ENCODE measurements around the gene DIPK1C. TPM values are rescaled to one million over a fixed set of nuclear protein-coding genes. Genes with fewer than 3 reads are reported as not detected.

Gene DIPK1C
- total RNA-seq, 2 experiments from 2014 or later, result not detected

DNA sequence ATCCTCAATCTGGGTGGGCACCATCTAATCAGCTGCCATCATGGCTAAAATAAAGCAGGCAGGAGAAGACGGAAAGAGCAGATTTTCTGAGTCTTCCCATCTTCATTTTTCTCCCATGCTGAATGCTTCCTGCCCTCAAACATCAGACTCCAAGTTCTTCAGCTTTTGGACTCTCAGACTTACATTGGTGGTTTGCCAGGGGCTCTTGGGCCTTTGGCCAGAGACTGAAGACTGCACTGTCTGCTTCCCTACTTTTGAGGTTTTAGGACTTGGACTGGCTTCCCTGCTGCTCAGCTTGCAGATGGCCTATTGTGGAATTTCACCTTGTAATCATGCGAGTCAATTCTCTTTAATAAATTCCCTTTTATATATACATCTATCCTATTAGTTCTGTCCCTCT, 36.6 kb downstream of the DIPK1C start:
- Mint-ChIP-seq H3K27me3 (peaks cover 13% of the 10 kb centered on the region), H3K36me3 (ENCODE audit: low read depth) (no peaks in the 10 kb centered on the region), H3K4me3 (no peak overlapping the region), H3K4me1 (no peaks in the 10 kb centered on the region), H3K9me3 (peaks cover 2% of the 10 kb centered on the region), H3K27ac (no peak overlapping the region)
- POLR2A ChIA-PET, result no interaction called here
- DNase-seq, result no peak
- CTCF ChIA-PET, result no interaction called here

DNA sequence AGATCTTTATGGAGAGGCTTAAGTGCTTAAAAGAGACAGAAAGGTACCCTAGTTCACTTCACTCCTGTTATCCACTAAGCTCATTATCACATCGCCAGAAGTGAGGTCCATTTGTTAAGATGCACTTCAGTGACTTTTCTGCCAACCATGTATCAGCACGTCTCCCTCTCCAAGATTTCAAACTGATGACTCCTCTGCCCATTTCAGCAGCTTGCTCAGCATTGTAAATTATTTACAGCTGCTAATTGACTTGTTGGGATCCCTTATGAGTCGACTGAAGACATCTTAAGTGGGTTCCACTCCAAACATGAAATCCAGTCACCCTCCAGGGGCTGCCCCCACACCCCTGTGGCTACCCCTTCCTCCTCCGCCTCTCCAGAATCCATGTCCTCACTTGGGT, 37.3 kb downstream of the DIPK1C start:
- Mint-ChIP-seq H3K4me3 (no peak overlapping the region), H3K36me3 (ENCODE audit: low read depth) (no peaks in the 10 kb centered on the region), H3K4me1 (no peaks in the 10 kb centered on the region), H3K27me3 (peaks cover 13% of the 10 kb centered on the region), H3K27ac (no peak overlapping the region), H3K9me3 (peaks cover 2% of the 10 kb centered on the region)
- no peak for DNase-seq
- ChIA-PET CTCF (interaction anchor here (0.9 kb wide), 1 partner anchor 53 kb away, joined by 3 read pairs; no protein-coding TSS in a partner anchor), POLR2A (no interaction called here)

GRCh38 chr18:74418023-74418422, 39.1 kb downstream of the DIPK1C start:
- CTCF ChIA-PET, result interaction anchor here (1.0 kb wide), 1 partner anchor 8 kb away, joined by 6 read pairs; no protein-coding TSS in a partner anchor

DNA sequence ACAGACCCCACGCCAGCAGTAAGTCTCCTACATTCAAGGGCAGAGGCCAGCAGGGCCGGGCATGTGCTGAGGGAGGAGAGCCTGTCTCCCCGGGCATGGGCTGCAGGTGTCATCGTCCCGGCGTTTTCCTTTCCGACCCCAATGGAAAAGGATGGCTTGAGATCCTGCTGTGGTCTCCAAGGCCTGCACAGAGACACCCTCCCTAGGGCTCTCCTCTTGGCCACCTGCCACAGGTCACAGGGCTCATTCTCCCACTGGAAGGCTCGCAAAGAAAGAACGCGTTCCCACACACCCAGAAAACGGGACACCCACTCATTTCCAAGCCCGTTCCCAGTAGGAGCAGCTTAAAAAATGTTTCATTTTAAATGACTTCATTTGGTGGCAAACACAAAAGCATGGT, 41.0 kb downstream of the DIPK1C start:
- no peaks in the 10 kb centered on the region for H3K9me3 Mint-ChIP-seq
- no peaks in the 10 kb centered on the region for H3K36me3 Mint-ChIP-seq (ENCODE audit: low read depth)
- DNase-seq, result no peak
- H3K27ac Mint-ChIP-seq, result no peak overlapping the region
- POLR2A ChIA-PET, result no interaction called here
- H3K4me3 Mint-ChIP-seq, result no peak overlapping the region
- H3K4me1 Mint-ChIP-seq, result peaks cover 7% of the 10 kb centered on the region
- CTCF ChIA-PET, result interaction anchor here (1.1 to 1.2 kb wide), 2 partner anchors 19 to 42 kb away, joined by 3 read pairs; no protein-coding TSS in a partner anchor
- peaks cover 13% of the 10 kb centered on the region for H3K27me3 Mint-ChIP-seq

More at GRCh38 chr18:74418023-74418422, 39.1 kb downstream of the DIPK1C start:
- Mint-ChIP-seq H3K36me3 (ENCODE audit: low read depth) (no peaks in the 10 kb centered on the region), H3K4me1 (no peaks in the 10 kb centered on the region), H3K9me3 (no peaks in the 10 kb centered on the region), H3K4me3 (no peak overlapping the region), H3K27ac (no peak overlapping the region), H3K27me3 (peaks cover 13% of the 10 kb centered on the region)
- no peak for DNase-seq
- POLR2A ChIA-PET, result no interaction called here

- H3K4me3 Mint-ChIP-seq, result no peak overlapping the region
- ChIA-PET POLR2A (no interaction called here), CTCF (interaction anchor here (1.1 kb wide), 1 partner anchor 18 kb away, joined by 3 read pairs; no protein-coding TSS in a partner anchor)
- peaks cover 11% of the 10 kb centered on the region for H3K27me3 Mint-ChIP-seq
- no peaks in the 10 kb centered on the region for H3K36me3 Mint-ChIP-seq (ENCODE audit: low read depth)
- no peak overlapping the region for H3K27ac Mint-ChIP-seq
- H3K4me1 Mint-ChIP-seq, result peaks cover 14% of the 10 kb centered on the region
- no peak for DNase-seq
- H3K9me3 Mint-ChIP-seq, result no peaks in the 10 kb centered on the region
Observed at GRCh38 chr18:74414953-74415515, 42.1 kb downstream of the DIPK1C start.

DNA sequence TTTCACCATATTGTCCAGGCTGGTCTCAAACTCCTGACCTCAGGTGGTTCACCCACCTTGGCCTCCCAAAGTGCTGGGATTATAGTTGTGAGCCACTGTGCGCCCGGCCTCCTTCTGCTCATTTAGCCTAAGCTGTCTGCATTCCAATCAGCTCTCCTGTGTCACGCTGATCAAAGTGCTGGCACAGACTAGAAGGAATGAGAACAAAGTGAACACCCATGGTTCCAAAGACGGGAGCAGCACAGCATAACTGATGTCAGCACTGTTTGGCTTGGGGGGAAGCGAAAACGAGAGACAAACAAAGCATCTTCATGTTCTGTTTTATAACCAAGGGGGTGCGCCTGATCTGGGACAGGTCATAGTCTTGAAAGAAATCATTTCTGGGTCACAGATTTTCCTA, 43.3 kb downstream of the DIPK1C start:
- Mint-ChIP-seq H3K27ac (no peak overlapping the region), H3K9me3 (peaks cover 1% of the 10 kb centered on the region), H3K4me3 (no peak overlapping the region), H3K27me3 (peaks cover 10% of the 10 kb centered on the region), H3K36me3 (ENCODE audit: low read depth) (peaks cover 1% of the 10 kb centered on the region), H3K4me1 (peaks cover 17% of the 10 kb centered on the region)
- DNase-seq, result no peak
- ChIA-PET POLR2A (no interaction called here), CTCF (no interaction called here)

DNA sequence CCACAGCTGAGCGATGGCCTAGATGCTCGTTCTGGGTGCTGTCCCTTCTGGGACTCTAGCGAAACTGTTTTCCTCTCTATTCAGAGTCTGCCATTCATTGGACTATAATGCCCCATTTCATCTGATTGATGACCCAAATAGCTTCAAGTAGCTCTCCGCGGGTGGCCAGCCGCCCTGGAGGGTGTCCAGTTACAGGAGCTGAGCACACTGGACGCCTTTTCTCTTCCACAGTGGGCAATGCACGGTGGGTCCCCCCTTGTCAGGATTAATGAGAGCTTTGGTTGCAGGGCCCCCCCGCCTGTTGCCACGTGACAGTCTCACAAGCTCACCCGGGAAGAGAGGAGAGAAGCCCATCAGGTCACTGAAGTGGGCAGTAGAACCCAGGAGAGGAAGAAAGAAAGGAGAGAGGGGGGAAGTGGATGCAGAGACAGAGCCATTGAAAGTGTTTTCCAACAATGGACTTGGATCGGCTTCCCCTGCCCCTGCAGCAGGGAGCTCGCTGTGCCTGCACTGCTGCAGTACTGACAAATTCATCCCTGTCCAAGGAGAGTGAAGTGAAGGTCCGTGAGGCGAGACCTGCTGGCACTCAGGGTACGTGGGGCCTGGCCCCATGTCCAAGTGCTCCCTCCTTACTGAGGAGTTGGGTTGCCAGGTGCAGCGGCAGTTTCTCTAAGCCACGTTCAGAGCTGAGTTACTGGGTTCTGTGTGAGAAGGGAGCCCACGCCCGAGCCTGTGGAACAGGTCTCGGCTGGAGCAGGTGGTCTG, 44.8 kb downstream of the DIPK1C start:
- Mint-ChIP-seq H3K9me3 (peaks cover 3% of the 10 kb centered on the region), H3K36me3 (ENCODE audit: low read depth) (peaks cover 5% of the 10 kb centered on the region), H3K27ac (no peak overlapping the region), H3K27me3 (peaks cover 7% of the 10 kb centered on the region), H3K4me3 (no peak overlapping the region), H3K4me1 (peaks cover 32% of the 10 kb centered on the region)
- DNase-seq, result no peak
- POLR2A ChIA-PET, result no interaction called here
- CTCF ChIA-PET, result interaction anchor here (1.1 kb wide), 1 partner anchor 38 kb away, joined by 4 read pairs; no protein-coding TSS in a partner anchor

DNA sequence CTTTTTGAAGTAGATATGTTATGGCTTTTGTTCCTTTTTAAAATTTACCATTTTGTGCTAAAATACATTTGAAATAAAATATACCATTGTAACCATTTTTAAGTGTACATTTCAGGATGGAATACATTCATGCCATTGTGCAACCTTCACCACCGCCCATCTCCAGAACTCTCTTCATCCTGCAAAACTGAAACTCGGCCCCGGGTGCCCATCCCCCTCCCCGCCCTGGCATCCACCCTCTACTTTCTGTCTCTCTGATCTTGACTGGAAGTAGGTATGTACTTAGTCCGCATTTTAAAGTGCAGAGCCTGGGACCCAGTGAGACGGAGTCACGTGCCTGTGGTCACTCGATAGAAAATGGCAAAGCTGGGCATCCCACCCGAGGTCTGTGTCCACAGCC, 45.6 kb downstream of the DIPK1C start:
- DNase-seq, result peak; percentile 35
- H3K4me1 Mint-ChIP-seq, result peaks cover 35% of the 10 kb centered on the region
- ChIA-PET POLR2A (no interaction called here), CTCF (interaction anchor here (0.7 to 1.3 kb wide), 4 partner anchors 10 to 37 kb away, joined by 3 to 4 read pairs (median 3); no protein-coding TSS in a partner anchor)
- H3K36me3 Mint-ChIP-seq (ENCODE audit: low read depth), result peaks cover 5% of the 10 kb centered on the region
- no peak overlapping the region for H3K4me3 Mint-ChIP-seq
- H3K27ac Mint-ChIP-seq, result peak overlapping the region; percentile 83
- peaks cover 3% of the 10 kb centered on the region for H3K27me3 Mint-ChIP-seq
- H3K9me3 Mint-ChIP-seq, result peaks cover 3% of the 10 kb centered on the region

- Mint-ChIP-seq H3K9me3 (peaks cover 3% of the 10 kb centered on the region), H3K36me3 (ENCODE audit: low read depth) (peaks cover 7% of the 10 kb centered on the region), H3K27ac (no peak overlapping the region), H3K4me3 (no peak overlapping the region), H3K27me3 (peaks cover 3% of the 10 kb centered on the region), H3K4me1 (peaks cover 35% of the 10 kb centered on the region)
- CTCF ChIA-PET, result interaction anchor here (0.9 to 1.4 kb wide), 3 partner anchors 8 to 32 kb away, joined by 3 to 6 read pairs (median 3); no protein-coding TSS in a partner anchor
- POLR2A ChIA-PET, result no interaction called here
- DNase-seq, result no peak
Observed at GRCh38 chr18:74410441-74410992, 46.6 kb downstream of the DIPK1C start.

DNA sequence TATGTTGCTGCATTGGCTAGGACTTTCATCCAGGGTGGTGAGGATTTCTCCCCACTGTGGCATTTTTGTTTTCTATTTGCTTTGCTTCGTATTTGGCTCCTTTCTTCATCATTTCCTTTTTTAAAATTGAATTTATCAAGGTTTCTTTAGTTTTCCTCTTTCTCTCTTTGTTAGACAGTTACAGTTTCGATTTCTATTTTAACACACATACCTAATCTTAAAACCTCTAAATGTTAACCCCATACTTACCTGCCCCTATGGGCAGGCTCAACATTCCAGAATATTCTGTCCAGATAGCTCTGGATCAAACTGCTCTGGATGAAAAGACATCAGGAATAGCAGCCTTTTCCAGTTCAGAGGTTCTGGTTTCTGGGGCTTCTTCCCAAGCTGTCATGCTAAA, 49.2 kb downstream of the DIPK1C start:
- ChIA-PET POLR2A (no interaction called here), CTCF (no interaction called here)
- Mint-ChIP-seq H3K27me3 (peaks cover 3% of the 10 kb centered on the region), H3K36me3 (ENCODE audit: low read depth) (peaks cover 7% of the 10 kb centered on the region), H3K9me3 (peaks cover 9% of the 10 kb centered on the region), H3K27ac (peak overlapping the region; percentile 95), H3K4me3 (peak overlapping the region; percentile 65), H3K4me1 (peaks cover 35% of the 10 kb centered on the region)
- no peak for DNase-seq

DNA sequence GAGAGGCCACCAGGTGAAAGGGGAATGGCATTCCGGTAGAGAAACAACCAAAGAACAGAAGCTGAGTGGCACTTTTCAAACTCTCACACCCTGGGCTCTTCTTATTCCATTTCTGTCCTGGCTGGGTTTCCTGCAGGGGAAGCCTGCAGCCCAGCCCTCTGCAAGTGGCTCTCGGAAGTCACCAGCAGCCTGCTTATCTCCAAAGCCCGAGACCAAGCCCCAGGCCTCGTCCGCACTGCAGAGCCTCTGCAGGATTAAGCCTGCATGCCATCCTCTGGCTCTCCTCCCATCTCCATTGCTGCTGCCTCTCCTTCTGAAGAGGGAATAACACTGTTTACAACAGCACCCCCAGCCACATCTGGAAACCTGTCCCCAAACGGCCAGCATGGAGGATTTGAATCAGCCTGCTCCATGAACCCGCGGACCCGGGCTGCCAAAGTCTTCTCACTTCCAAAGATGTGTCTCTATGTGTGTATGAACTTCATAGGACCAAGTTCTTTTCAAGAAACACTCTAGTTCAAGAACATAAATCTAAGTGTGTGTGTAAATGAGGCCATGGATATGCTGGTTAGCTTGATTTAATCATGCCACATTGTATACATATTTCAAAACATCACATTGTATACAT, 54.2 kb downstream of the DIPK1C start:
- peaks cover 6% of the 10 kb centered on the region for H3K9me3 Mint-ChIP-seq
- H3K4me1 Mint-ChIP-seq, result peaks cover 32% of the 10 kb centered on the region
- no peak overlapping the region for H3K27ac Mint-ChIP-seq
- ChIA-PET CTCF (no interaction called here), POLR2A (no interaction called here)
- H3K4me3 Mint-ChIP-seq, result no peak overlapping the region
- peaks cover 8% of the 10 kb centered on the region for H3K27me3 Mint-ChIP-seq
- H3K36me3 Mint-ChIP-seq (ENCODE audit: low read depth), result peaks cover 4% of the 10 kb centered on the region
- no peak for DNase-seq

- CTCF ChIA-PET, result no interaction called here
- Mint-ChIP-seq H3K36me3 (ENCODE audit: low read depth) (no peaks in the 10 kb centered on the region), H3K4me3 (no peak overlapping the region)
Observed at GRCh38 chr18:74400813-74401212, 56.3 kb downstream of the DIPK1C start.

More at GRCh38 chr18:74400813-74401212, 56.3 kb downstream of the DIPK1C start:
- POLR2A ChIA-PET, result no interaction called here
- Mint-ChIP-seq H3K4me1 (peaks cover 22% of the 10 kb centered on the region), H3K27me3 (peaks cover 12% of the 10 kb centered on the region), H3K27ac (no peak overlapping the region), H3K9me3 (peaks cover 6% of the 10 kb centered on the region)
- no peak for DNase-seq
